B cell (primary cell): ENCODE data around the gene DAB1.

Source experiments
- EZH2 ChIP-seq: IDR thresholded peaks from 2 replicates; pipeline ENCODE4 v1.6.1; 2012; ENCODE audit warnings: borderline replicate concordance, low read depth, mild to moderate bottlenecking, moderate library complexity, low read length; ENCODE audit not compliant: insufficient read depth, poor library complexity, severe bottlenecking
- TF ChIP-seq, protein P1 (sequence below): fragments of 200-600 bp; IDR thresholded peaks from one replicate; pipeline ENCODE4 v1.8.0; 2022; ENCODE audit warnings: antibody characterized with exemption, mild to moderate bottlenecking

DNA sequence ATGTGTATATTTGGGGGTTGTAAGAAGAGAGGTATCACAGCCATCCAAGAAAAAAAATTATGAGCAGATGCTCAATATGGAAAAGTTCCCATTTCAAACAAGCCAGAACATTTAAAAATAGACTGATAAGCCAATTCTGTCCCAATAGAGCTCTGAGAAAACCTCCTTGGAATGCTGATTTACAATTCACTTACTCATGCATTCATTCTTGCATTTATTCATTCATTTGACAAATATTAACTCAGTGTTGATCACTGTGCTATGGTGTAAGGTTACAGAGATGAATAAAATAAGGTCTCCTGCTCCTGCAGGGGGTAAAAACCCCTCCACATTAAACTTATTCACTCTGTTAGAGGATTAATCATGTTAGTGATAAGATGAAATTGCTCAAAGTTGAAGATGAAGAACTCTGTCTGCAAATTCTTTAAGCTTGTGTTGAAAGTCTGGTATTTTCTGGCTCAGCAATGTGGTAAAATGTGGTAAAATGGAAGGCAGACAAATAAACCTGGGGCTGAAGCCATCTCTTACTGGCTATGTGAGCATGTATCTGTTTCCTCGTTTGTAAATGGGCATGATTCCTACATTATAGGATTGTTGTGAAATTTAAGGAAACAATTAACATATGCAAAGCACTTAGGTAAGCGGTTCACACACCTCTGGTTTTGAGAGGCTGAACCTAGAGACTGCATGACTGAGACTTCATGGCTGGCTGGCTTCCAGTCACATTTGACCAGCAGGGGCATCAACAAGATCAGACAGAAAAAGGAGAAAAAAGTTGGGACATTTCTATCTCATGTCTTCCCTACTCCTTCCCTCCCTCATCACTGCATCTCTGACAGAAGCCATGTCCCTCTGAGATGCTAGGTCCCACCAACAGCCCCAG is 45.0 kb upstream of the DAB1 start:
- TF ChIP-seq, protein P1, sequence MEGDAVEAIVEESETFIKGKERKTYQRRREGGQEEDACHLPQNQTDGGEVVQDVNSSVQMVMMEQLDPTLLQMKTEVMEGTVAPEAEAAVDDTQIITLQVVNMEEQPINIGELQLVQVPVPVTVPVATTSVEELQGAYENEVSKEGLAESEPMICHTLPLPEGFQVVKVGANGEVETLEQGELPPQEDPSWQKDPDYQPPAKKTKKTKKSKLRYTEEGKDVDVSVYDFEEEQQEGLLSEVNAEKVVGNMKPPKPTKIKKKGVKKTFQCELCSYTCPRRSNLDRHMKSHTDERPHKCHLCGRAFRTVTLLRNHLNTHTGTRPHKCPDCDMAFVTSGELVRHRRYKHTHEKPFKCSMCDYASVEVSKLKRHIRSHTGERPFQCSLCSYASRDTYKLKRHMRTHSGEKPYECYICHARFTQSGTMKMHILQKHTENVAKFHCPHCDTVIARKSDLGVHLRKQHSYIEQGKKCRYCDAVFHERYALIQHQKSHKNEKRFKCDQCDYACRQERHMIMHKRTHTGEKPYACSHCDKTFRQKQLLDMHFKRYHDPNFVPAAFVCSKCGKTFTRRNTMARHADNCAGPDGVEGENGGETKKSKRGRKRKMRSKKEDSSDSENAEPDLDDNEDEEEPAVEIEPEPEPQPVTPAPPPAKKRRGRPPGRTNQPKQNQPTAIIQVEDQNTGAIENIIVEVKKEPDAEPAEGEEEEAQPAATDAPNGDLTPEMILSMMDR, result no peak
- TF ChIP-seq EZH2, result no peak
